Panc1 (cell line): ENCODE results near the gene DOCK1. TPM values are rescaled to one million over a fixed set of nuclear protein-coding genes. Genes with fewer than 3 reads are reported as not detected.

ENCODE experiments used
- ATAC-seq: fragments of 200-7000 bp; cut with Tn5 transposase; 2 replicates; pipeline ENCODE4 v1.9.1; 2020; ENCODE audit warnings: mild to moderate bottlenecking, moderate library complexity
- BruUV-seq: library from RNA; stranded (reverse); fragments of 400-500 nt; replicated peaks from 2 replicates; lab custom pipeline; 2021; lab: Mats Ljungman, UMichigan
- CTCF ChIA-PET: fragments of 300-600 bp; sonication (Branson Sonifier 250); formaldehyde crosslinking; loops from one replicate; lab custom pipeline; 2022; ENCODE audit warnings: antibody characterized with exemption; lab: Charles Lee
- POLR2A ChIA-PET: fragments of 300-600 bp; sonication (Branson Sonifier 250); formaldehyde crosslinking; loops from one replicate; lab custom pipeline; 2022; ENCODE audit warnings: antibody characterized with exemption; lab: Charles Lee
- DNase-seq: peaks from one replicate; pipeline ENCODE4 v3.0.0-alpha.2; 2010; ENCODE audit warnings: low read depth, low spot score
- H3K27ac ChIP-seq: 2 replicates; pipeline ENCODE4 v1.5.1; 2011; ENCODE audit warnings: mild to moderate bottlenecking, low read length, inconsistent platforms
- H3K27me3 ChIP-seq: fragments of 200-500 bp; sonication (Bioruptor generic); 2 replicates; pipeline ENCODE4 v1.6.0; 2014; ENCODE audit warnings: low read length, inconsistent platforms; ENCODE audit not compliant: control insufficient read depth, insufficient read depth
- H3K36me3 ChIP-seq: fragments of 200-500 bp; sonication (Bioruptor generic); 2 replicates; pipeline ENCODE4 v1.5.1; 2014; ENCODE audit warnings: inconsistent platforms, mild to moderate bottlenecking, low read length, moderate library complexity; ENCODE audit not compliant: control insufficient read depth, insufficient read depth
- H3K4me1 ChIP-seq: 2 replicates; pipeline ENCODE4 v1.5.1; 2011; ENCODE audit warnings: inconsistent platforms, mild to moderate bottlenecking, low read length, moderate library complexity; ENCODE audit not compliant: control insufficient read depth, insufficient read depth
- H3K4me3 ChIP-seq, 2 experiments: 2 replicates each; pipeline ENCODE4 v1.5.1; 2011 to 2012; ENCODE audit warnings: low read depth in 2 of 2, low read length in 2 of 2, mild to moderate bottlenecking in 2 of 2, inconsistent platforms in 1 of 2, moderate library complexity in 1 of 2
- H3K9me3 ChIP-seq: fragments of 200-500 bp; sonication (Bioruptor generic); 2 replicates; pipeline ENCODE4 v1.5.1; 2014; ENCODE audit warnings: low read depth, mild to moderate bottlenecking, inconsistent platforms, low read length, moderate library complexity; ENCODE audit not compliant: control insufficient read depth, insufficient read depth
- POLR2AphosphoS5 ChIP-seq: IDR thresholded peaks from 2 replicates; pipeline ENCODE4 v1.6.1; 2012; ENCODE audit warnings: mild to moderate bottlenecking, low read depth, low read length, moderate library complexity
- REST ChIP-seq, 2 experiments: IDR thresholded peaks; 2 replicates each; pipeline ENCODE4 v1.6.1; 2011 to 2012; ENCODE audit warnings: low read depth in 2 of 2, control low read depth in 1 of 2, low read length in 1 of 2, mild to moderate bottlenecking in 1 of 2, moderate library complexity in 1 of 2; ENCODE audit not compliant: insufficient read depth in 1 of 2
- SIN3A ChIP-seq: IDR thresholded peaks from 2 replicates; pipeline ENCODE4 v1.6.1; 2012; ENCODE audit warnings: low read depth, mild to moderate bottlenecking, low read length, moderate library complexity, borderline replicate concordance; ENCODE audit not compliant: insufficient read depth
- TCF7L2 ChIP-seq: IDR thresholded peaks from 2 replicates; pipeline ENCODE4 v1.6.1; 2011; ENCODE audit warnings: mild to moderate bottlenecking, low read depth, low read length, inconsistent platforms
- in situ Hi-C: cut with HindIII; loops from 2 replicates; pipeline ENCODE4 v1.10.0; 2016; ENCODE audit warnings: low sequenced_read_pairs, low pct_unique_long_range_greater_than_20kb
- intact Hi-C: fragments of 100-400 bp; cut with micrococcal nuclease; formaldehyde crosslinking; loops from one replicate; pipeline ENCODE4 v1.10.0; 2022; ENCODE audit not compliant: unreplicated experiment
- total RNA-seq: library from RNA; stranded (reverse); gene quantifications from one replicate; pipeline ENCODE4 v1.2.1, GENCODE V29; 2021; ENCODE audit not compliant: unreplicated experiment
- TF ChIP-seq, protein P1 (sequence below): fragments of 450-650 bp; IDR thresholded peaks from 2 replicates; pipeline ENCODE4 v1.5.1; 2017; ENCODE audit warnings: mild to moderate bottlenecking

DOCK1 gene
- total RNA-seq, 1 experiment from 2014 or later = 67.6 TPM

DNA sequence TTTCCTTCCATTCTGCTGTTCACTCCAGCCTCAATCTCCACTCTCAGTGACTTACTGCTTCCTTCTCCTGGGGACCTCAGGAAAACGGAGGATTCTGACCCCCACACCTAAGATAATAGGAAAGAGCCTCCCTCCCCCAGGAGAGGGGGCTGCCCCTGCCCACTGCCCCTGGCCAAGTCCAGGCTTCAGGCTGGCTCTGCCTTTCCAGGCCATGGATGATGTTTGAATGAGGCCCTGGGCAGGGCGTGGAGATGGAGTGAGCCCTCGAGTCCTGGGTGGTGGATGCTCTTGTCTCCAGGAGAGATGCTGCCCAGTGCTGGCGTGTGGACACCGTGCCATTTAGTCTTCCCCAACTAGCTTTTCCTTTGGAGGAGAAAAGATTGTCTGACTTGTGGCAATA lies 184.2 kb downstream of the DOCK1 start:
- H3K4me3 ChIP-seq = no peak overlapping the region
- ATAC-seq (no peak), DNase-seq (no peak)
- intact Hi-C loops = no loop called here
- TF ChIP-seq SIN3A = no peak
- no peak for TF ChIP-seq TCF7L2
- TF ChIP-seq REST (IDR thresholded peaks at IDR 0.05; ENCODE audit: insufficient read depth in 1 of 2, low read depth in 2 of 2, low read length in 1 of 2) = no peak
- TF ChIP-seq POLR2AphosphoS5 = no peak
- TF ChIP-seq, protein P1, sequence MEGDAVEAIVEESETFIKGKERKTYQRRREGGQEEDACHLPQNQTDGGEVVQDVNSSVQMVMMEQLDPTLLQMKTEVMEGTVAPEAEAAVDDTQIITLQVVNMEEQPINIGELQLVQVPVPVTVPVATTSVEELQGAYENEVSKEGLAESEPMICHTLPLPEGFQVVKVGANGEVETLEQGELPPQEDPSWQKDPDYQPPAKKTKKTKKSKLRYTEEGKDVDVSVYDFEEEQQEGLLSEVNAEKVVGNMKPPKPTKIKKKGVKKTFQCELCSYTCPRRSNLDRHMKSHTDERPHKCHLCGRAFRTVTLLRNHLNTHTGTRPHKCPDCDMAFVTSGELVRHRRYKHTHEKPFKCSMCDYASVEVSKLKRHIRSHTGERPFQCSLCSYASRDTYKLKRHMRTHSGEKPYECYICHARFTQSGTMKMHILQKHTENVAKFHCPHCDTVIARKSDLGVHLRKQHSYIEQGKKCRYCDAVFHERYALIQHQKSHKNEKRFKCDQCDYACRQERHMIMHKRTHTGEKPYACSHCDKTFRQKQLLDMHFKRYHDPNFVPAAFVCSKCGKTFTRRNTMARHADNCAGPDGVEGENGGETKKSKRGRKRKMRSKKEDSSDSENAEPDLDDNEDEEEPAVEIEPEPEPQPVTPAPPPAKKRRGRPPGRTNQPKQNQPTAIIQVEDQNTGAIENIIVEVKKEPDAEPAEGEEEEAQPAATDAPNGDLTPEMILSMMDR = no peak
- in situ Hi-C loops = no loop called here
- H3K36me3 ChIP-seq = no peaks in the 10 kb centered on the region
- ChIA-PET CTCF (no interaction called here), POLR2A (no interaction called here)
- H3K27ac ChIP-seq = no peak overlapping the region
- BruUV-seq = no TSS peak
- H3K9me3 ChIP-seq = no peaks in the 10 kb centered on the region
- H3K4me1 ChIP-seq = no peaks in the 10 kb centered on the region
- no peaks in the 10 kb centered on the region for H3K27me3 ChIP-seq

- Histone ChIP-seq H3K27me3 (no peaks in the 10 kb centered on the region), H3K36me3 (no peaks in the 10 kb centered on the region), H3K9me3 (no peaks in the 10 kb centered on the region), H3K27ac (no peak overlapping the region), H3K4me1 (no peaks in the 10 kb centered on the region), H3K4me3 (no peak overlapping the region)
- intact Hi-C loops (no loop called here), in situ Hi-C loops (no loop called here)
- no TSS peak for BruUV-seq
- DNase-seq (no peak), ATAC-seq (no peak)
- CTCF ChIA-PET = no interaction called here
- TF ChIP-seq, protein P1 = no peak
- TF ChIP-seq REST (IDR thresholded peaks at IDR 0.05; ENCODE audit: insufficient read depth in 1 of 2, low read depth in 2 of 2, low read length in 1 of 2) (no peak), SIN3A (no peak), POLR2AphosphoS5 (no peak), TCF7L2 (no peak)
- POLR2A ChIA-PET = no interaction called here
Measured at GRCh38 chr10:127090138-127090537, 184.9 kb downstream of the DOCK1 start.
